ENCODE measurements around the gene KSR1.

Gene KSR1

DNA sequence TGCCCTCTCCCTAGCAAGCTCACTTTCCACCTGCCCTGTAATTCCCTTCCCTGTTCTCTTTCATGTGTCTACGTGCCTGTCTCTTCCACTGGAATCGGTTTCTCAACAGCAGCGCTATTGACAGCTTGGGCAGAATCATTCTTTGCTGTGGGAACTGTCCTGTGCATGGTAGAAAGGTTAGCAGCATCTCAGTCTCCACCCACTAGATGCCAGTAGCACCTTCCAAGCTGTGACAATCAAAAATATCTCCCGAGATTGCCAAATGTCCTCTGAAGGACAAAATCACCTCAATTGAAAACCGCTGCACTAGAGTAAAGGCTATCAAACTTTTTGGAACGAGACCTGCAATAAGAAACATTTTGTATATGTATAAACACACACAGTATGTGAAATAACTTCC lies 41.6 kb upstream of the KSR1 start:
- H3K4me3 ChIP-seq (ENCODE audit: low read depth, low read length) = no peak overlapping the region
- TF ChIP-seq, protein P1, sequence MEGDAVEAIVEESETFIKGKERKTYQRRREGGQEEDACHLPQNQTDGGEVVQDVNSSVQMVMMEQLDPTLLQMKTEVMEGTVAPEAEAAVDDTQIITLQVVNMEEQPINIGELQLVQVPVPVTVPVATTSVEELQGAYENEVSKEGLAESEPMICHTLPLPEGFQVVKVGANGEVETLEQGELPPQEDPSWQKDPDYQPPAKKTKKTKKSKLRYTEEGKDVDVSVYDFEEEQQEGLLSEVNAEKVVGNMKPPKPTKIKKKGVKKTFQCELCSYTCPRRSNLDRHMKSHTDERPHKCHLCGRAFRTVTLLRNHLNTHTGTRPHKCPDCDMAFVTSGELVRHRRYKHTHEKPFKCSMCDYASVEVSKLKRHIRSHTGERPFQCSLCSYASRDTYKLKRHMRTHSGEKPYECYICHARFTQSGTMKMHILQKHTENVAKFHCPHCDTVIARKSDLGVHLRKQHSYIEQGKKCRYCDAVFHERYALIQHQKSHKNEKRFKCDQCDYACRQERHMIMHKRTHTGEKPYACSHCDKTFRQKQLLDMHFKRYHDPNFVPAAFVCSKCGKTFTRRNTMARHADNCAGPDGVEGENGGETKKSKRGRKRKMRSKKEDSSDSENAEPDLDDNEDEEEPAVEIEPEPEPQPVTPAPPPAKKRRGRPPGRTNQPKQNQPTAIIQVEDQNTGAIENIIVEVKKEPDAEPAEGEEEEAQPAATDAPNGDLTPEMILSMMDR (IDR thresholded peaks at IDR 0.05; ENCODE audit: borderline replicate concordance, insufficient read depth, low read depth, low read length) = no peak

DNA sequence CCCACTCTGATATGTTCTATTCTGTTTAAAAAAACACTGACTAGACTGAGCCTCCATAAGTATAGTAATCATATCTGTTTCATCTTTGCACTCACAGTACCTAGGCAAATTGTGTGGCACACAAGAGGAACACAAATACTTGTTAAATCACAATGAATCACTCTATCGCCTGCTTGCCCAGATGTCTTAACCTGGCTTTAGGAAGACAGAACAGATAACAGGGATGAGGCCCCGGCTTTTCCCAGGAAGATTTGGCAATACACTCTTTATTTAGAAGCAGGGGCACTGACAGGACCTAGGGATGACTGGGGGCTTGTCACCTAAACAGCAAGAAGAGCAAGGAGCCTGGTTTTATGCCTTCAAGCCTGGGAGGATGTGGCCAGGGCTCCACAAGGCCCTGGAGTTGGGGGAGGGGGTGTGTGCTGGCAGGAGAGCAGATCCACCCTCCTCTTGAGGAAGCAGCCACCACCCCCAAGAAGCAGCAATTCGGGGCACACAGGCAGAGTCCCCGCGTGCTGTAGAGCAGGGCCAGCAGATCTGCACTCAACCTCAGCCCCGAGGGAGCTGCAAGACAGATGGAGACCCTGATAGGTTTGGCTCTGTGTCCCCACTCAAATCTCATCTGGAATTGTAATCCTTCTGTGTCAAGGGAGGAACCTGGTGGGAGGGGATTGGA lies 41.0 kb upstream of the KSR1 start:
- H3K4me3 ChIP-seq (ENCODE audit: low read depth, low read length) = no peak overlapping the region

DNA sequence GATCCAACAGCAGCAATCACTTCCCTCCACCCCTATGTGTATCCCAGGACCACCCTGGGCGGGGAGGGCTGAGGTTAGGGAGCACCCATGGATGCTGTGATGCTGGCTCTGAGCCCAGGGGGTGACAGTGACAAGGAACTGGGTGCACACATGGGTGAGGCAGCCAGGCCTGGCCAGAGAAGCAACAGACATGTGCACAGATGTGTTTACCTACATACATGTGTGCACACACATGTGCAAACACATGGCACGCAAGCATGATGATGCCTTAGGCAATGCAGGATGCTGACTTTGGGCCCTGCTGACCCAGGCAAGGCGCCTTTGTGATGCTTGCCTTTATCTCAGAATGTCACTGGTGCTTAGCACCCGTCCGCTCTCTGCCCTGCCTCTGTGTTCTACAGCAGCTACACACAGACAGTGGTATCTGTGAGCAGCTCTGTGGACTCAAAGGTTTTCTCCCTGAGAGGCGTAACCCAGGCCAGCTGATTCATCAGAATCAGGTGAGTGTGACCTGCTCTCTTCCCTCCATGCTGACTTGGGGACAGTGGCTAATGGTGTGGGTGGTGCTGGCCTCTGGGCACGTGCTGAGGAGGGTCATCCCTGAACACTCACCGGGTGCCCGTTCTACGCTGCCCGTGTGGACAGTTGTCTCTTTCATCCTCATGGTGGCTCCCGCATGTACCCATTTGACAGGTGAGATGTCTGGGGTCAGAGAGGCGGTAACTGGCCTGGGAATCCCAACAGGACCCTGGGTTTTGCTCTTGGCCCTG lies 38.5 kb upstream of the KSR1 start:
- TF ChIP-seq, protein P1 (IDR thresholded peaks at IDR 0.05; ENCODE audit: borderline replicate concordance, insufficient read depth, low read depth, low read length) = no peak
- no peak overlapping the region for H3K4me3 ChIP-seq (ENCODE audit: low read depth, low read length)

More for the DNA sequence above, 41.0 kb upstream of the KSR1 start:
- TF ChIP-seq, protein P1 (IDR thresholded peaks at IDR 0.05; ENCODE audit: borderline replicate concordance, insufficient read depth, low read depth, low read length) = no peak

DNA sequence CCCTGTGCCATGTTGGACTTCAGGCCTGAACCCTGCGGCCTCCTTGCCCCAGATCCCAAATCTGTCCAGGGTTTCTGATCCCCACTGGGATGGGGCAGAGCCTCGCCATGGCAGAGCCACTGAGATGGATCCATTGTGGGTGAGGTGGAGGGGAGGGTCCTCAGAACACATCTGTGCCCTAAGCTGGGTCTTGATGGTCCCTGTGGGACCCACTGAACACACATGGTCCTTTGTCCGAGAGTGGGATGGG lies 38.0 kb upstream of the KSR1 start:
- H3K4me3 ChIP-seq (ENCODE audit: low read depth, low read length) = no peak overlapping the region
- TF ChIP-seq, protein P1 (IDR thresholded peaks at IDR 0.05; ENCODE audit: borderline replicate concordance, insufficient read depth, low read depth, low read length) = no peak

DNA sequence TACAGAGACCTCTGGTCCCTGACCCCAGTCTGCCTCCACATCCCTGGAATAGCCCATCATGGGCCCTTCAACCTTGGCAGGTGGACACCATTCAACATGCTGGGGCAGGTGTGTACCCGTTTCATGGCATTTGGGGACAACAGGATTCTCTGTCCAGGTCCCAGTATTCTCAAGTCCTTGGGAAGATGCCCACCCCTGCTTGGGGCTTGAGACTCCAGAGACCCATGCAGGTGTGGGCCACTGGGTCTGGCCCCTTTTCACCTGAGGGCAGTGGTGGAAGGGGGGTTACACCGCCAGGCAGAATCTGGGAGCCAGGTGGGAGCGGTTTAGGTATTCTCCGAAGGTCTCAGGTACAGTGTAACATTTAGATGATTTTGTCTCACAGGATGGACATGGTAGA lies 37.1 kb upstream of the KSR1 start:
- TF ChIP-seq, protein P1 (IDR thresholded peaks at IDR 0.05; ENCODE audit: borderline replicate concordance, insufficient read depth, low read depth, low read length) = no peak
- no peak overlapping the region for H3K4me3 ChIP-seq (ENCODE audit: low read depth, low read length)

DNA sequence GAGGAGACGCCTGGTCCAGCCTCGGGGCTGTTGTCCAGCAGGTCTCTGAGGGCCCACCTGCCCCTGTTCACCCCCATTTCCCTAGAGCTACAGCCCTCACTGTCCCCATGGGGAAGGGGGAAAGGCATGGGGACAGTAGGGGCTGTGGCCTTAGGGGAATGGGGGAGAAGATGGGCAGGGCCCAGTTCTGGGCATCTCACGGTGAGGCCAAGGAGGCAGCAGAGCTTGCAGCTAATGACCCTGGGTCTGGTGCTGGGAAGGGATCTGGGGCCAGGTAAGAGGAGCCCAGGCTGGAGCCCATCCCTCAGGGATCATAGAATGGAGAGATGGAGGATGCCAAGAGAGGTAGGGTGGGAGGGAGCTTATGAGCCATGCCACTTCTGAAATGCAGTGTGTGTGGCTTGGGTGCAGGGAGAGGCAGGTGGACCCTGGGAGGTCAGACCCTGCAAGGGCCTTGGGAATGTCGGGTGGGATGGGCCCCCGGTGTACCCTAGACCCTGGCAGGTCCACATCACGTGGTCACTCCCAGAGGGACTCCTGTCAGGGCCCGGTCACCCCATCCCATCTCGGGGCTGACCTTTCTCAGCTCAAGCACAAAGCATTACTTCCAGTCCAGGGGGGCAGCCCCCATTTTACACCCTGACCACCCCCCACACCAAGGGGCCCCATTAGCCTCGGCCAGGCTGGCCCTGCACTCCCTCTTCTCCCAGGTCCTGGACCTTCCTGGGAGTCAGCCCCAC lies 35.9 kb upstream of the KSR1 start:
- TF ChIP-seq, protein P1 (IDR thresholded peaks at IDR 0.05; ENCODE audit: borderline replicate concordance, insufficient read depth, low read depth, low read length) = no peak
- H3K4me3 ChIP-seq (ENCODE audit: low read depth, low read length) = no peak overlapping the region

Data from GM12875 (cell line).